HepG2 (cell line): ENCODE measurements around the gene RPRD1A.

Experiments used
- CHD2 ChIP-seq: IDR thresholded peaks from 2 replicates; pipeline ENCODE4 v1.6.1; 2011; ENCODE audit warnings: low read depth, low read length, improper control_type of control experiment
- ESRRA ChIP-seq: sonication (generic); formaldehyde crosslinking; IDR thresholded peaks from 2 replicates; pipeline ENCODE4 v1.5.1; 2020; ENCODE audit warnings: mild to moderate bottlenecking, low read depth, missing genetic modification reagents
- IRF2 ChIP-seq: IDR thresholded peaks from 2 replicates; pipeline ENCODE4 v1.6.1; 2018; ENCODE audit warnings: missing genetic modification reagents, missing compliant biosample characterization
- POLR2A ChIP-seq, 2 experiments: IDR thresholded peaks; 2 replicates each; pipeline ENCODE4 v1.6.1; 2011; ENCODE audit warnings: low read depth in 2 of 2, low read length in 2 of 2, mild to moderate bottlenecking in 1 of 2, moderate library complexity in 1 of 2; ENCODE audit not compliant: insufficient read depth in 1 of 2
- TEAD3 ChIP-seq: optimal IDR thresholded peaks from 2 replicates; pipeline ENCODE3; 2016; ENCODE audit warnings: borderline replicate concordance

DNA sequence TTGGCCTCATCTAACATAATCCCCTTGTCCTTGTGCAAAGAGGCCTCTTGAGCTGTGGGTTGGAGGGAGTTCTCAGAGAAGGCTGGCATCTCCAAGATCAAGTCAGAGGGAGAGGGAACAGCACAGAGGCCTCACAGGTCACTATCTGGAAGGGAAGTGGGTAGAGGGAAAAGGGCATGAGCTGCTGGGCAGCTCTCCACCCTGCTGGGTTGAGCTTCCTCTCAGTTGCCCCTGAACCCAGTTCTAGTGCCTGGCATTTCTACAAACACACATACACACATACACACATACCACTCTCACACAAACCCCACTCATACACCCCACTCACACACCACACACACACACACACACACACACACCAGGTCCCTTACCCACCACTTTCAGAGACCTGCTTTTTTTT is 125.2 kb downstream of the RPRD1A start:
- TF ChIP-seq ESRRA (CRISPR knock-in tag) (no peak), POLR2A (IDR thresholded peaks at IDR 0.05; ENCODE audit: insufficient read depth in 1 of 2, low read depth in 2 of 2, low read length in 2 of 2) (no peak), CHD2 (no peak), TEAD3 (no peak), IRF2 (CRISPR knock-in tag) (no peak)
